GM21529 (cell line): ENCODE data around the gene CH25H.

Experiments
- ATAC-seq: cut with Tn5 transposase; IDR thresholded peaks from one replicate; pipeline ENCODE4 v1.9.1; 2021; ENCODE audit not compliant: unreplicated experiment

Gene CH25H

GRCh38 chr10:89235073-89235798 is 28.1 kb upstream of the CH25H start:
- ATAC-seq, result no peak

- no peak for ATAC-seq
Measured at GRCh38 chr10:89233033-89233432, 25.9 kb upstream of the CH25H start.

- ATAC-seq, result no peak
Measured at GRCh38 chr10:89228962-89229361, 21.8 kb upstream of the CH25H start.

DNA sequence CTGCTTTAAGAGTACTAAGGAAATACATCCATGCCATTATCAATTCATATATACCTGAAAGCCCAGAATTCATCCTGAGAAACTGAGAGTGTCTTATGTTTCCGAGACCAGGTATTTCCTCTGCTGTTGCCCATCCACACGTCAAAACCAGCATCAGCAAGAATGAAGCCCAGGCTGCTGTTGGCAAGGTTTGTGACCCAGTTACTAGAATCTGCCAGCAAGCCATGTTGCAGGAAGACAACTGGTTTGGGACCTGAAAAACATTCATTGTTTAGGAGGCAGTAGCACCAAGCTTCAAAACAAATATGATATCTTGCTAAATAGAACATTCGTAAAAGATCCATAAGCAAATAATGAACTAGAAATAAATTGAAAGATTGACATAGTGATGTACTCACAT is 21.0 kb upstream of the CH25H start:
- no peak for ATAC-seq

DNA sequence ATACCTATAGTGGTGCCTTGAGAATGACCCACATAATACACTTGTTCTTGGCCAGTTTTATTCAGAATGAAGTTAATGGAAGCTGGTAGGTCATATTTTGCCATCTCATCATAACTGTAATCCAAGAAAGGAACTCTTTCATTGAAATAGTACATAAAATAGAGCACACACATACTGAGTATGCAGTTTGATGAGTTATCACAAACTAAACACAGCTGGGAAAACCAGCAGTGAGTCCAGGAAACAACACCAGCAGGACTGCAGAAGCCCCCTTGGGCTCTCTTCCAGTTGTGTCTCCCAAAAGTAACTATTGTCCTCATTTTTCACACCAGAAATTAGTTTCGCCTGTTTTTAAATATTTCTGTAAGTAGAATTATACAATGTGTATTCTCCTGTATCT is 19.8 kb upstream of the CH25H start:
- no peak for ATAC-seq

- ATAC-seq, result no peak
Measured at GRCh38 chr10:89224739-89225443, 17.8 kb upstream of the CH25H start.

GRCh38 chr10:89221919-89222318 is 14.8 kb upstream of the CH25H start:
- ATAC-seq, result no peak

GRCh38 chr10:89219513-89220218 is 12.5 kb upstream of the CH25H start:
- ATAC-seq, result no peak

GRCh38 chr10:89217057-89217990 is 10.2 kb upstream of the CH25H start:
- no peak for ATAC-seq

- ATAC-seq, result no peak
Measured at GRCh38 chr10:89216056-89216455, 8.9 kb upstream of the CH25H start.

GRCh38 chr10:89215511-89215910 is 8.4 kb upstream of the CH25H start:
- no peak for ATAC-seq

DNA sequence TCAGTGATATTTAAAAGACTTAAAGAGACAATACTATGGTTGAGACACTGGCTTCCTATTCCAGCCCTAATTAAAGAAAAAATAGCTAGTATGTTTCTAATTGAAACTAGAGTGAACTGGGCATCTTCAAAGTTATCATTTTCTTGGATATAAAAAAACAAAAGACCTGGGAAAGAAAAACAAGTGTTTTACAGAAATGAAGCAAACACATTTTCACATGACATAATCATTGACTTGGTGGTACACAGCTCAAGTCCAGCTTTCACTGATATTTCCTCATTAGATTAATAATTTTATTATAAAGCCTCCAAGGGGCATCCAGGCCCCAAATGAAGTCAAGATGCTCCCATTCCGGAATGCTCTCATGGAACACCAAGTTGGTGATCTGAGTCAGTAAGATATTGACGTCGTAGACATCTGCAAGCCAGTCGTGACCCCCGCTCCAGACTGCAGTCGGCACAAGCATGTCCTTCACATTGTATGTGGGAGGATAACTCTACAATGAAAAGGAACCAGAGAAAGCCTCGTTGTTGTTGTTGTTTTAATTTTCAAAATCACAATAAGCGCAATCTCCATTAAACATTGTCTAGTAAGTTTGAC is 7.5 kb upstream of the CH25H start:
- no peak for ATAC-seq

- ATAC-seq, result no peak
Measured at GRCh38 chr10:89213191-89213808, 6.2 kb upstream of the CH25H start.

DNA sequence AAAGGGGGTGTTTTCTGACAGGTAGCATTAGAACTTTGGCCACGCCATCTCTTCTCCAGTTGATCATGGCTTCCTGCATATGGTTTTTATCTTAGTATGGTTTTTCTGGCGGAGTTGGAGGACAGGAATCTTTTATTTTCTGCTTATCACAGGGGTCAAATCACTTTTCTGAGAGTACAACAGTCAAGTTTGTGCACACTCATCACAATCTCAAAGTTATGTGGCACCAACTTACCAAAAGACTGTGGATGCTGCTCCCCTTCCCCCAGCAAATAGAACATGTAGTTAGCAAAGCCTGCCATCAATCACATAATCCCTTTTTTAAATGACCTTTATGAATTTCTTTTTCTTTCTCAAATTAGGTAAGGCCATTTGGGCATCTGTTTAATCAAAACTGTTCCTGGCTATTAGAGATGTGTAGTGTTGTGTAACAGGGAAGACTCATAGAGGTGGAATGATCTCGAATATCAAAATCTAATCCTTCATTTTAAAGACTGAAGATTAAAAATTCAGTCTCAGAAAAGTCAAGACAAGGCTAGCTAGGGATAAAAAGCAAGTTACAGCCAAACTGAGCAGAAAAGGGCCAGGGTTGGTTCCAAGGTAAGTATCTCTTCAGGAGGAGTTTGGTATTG is 3.8 kb upstream of the CH25H start:
- ATAC-seq, result no peak

DNA sequence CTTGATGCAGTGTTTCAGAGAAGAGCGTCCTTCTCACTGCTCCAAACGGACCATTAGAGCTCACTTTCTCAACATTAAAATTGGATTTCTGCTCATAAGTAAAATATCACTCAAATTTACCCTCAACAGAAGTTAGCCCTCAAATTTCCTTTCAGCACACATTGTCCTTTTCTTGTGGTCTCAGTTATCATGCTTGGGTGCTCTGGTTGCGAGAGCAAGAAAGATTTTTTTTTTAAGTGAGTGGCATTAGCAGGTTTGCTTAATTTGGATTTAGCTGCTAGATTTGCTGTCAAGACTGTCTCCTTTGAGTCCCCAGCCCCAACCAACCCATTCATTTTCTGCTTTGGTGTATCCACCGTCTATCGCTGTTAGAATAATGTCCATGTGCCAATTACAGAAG is 2.6 kb upstream of the CH25H start:
- no peak for ATAC-seq

DNA sequence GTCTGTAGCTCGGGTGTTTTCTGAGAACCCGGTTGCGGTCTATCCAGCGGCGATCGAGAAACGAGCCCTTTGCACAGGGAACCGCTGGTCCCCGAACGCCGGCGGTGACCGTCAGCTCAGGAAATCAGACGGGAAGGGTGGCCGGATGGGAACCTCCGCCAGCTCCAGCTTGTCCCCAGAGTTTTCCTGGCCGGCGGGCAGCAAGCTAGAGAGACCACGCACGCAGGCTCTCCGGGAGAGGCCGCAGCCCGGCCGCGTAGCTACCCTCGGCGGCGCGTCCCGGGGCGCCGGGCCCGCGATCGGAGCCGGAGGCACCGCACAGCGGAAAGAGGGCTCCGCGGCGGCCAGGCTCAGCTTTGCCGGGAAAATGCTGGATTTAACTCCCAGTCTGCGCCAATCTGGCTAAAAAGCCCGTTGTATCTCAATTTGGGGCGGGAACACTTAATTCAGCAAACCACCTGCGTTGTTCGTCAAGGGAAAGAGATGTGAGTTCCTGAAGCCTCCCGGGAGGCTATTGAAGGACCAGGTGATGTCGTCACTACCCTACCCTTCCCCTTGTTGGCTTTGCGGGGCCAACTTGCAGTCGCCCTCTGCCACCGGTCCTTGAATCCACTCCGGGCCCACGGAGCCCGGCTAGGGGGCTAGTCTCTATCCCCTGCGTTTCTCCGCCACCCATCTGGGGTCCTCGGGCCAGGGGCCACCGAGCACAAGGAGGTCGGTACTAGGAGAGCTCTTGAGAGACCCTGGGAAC is 859 bp upstream of the CH25H start:
- peak; percentile 18 for ATAC-seq

DNA sequence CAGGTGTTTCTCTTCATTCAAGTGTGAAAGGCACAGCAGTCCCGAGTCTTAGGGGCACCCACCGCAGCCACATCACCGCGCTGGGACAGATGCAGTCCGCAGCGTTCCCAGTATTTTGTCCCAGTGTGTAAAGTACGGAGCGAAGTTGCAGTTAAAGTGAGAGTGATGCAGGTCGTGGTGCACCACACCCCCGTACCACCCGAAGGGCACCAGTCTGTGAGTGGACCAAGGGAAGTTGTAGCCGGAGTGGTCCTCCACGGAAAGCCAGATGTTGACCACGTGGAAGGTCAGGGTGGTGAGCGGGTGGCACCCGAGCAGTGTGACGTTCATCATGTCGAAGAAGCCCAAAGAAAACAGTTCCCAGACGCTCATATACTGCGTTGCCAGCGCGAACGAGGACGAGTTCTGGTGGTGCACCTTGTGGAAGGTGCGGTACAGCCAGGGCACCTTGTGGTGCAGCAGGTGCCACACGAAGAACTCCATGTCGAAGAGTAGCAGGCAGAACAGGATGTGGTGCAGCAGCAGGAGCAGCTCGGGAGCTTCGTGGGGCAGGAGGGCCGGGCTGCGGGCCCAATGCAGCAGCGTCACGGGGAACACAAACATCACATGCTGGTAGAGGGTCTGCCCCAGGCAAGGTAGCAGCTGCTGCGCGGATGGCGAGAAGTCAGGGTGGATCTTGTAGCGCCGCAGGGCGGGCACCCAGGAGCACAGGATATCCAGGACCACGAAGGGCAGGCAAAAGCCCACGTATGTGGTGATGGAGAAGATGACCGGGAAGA is 526 bp downstream of the CH25H start:
- peak; percentile 31 for ATAC-seq

DNA sequence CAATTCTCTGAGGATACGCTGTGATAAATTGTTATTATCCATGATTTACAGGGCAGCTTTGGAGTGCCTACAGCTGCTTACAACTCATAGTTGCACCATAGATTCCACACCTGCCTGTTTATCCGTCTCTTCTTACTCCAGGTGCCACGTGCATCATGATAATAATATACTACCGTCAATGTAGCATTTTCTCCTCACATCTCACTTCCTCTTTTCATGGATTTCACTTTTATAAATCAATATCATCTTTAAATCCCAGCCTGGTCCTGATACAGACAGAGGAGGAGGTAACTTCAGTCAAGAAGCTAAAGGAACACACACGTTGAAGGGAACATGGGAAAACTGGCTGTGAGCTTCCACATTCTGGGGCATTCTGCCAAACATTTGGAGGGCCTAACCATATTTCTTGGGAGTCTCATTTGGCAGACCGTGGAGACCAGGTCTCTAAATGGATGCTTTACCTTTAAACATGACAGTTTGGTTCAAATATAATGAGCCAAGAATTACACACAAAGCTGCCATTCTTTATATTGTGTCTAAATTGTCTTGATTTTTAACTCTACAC is 2.4 kb downstream of the CH25H start:
- ATAC-seq, result no peak
